Uterus (tissue), 4 donors: ENCODE measurements around the gene PLAAT3. TPM values are rescaled to one million over a fixed set of nuclear protein-coding genes. Genes with fewer than 3 reads are reported as not detected.
A peak's percentile ranks its signal among the peaks of the same experiment; 100 is the strongest.

ENCODE experiments used
- DNase-seq, 2 donors: peaks; one replicate each; pipeline ENCODE4 v3.0.0-alpha.2; 2019 to 2020
- H3K27ac ChIP-seq, 2 donors: fragments of 200-600 bp; sonication (generic); 1 replicate in 1 of 2; 2 replicates in 1 of 2; pipeline ENCODE4 v1.5.1; 2016 to 2018
- H3K27me3 ChIP-seq, 2 donors: fragments of 200-600 bp; sonication (generic); one replicate each; pipeline ENCODE4 v1.5.1; 2018 to 2019; ENCODE audit warnings: control low read depth in 1 of 2
- H3K36me3 ChIP-seq, 2 donors: fragments of 200-600 bp; sonication (generic); one replicate each; pipeline ENCODE4 v1.5.1; 2019; ENCODE audit warnings: control low read depth in 1 of 2
- H3K4me1 ChIP-seq, 2 donors: fragments of 200-600 bp; sonication (generic); one replicate each; pipeline ENCODE4 v1.5.1; 2018 to 2019; ENCODE audit warnings: control low read depth in 1 of 2
- H3K4me3 ChIP-seq, 2 donors: fragments of 200-600 bp; sonication (generic); 1 replicate in 1 of 2; 2 replicates in 1 of 2; pipeline ENCODE4 v1.5.1; 2018 to 2019; ENCODE audit warnings: mild to moderate bottlenecking in 1 of 2
- H3K9me3 ChIP-seq, 2 donors: fragments of 200-600 bp; sonication (generic); one replicate each; pipeline ENCODE4 v1.5.1; 2019; ENCODE audit warnings: control low read depth in 1 of 2
- CTCF ChIP-seq, 4 experiments: fragments of 200-600 bp in 2 of 4; fragments of 450-650 bp in 2 of 4; sonication (generic) in 2 of 4; IDR thresholded peaks; one replicate each; pipeline ENCODE4 v1.5.1; 2016 to 2019; ENCODE audit warnings: antibody characterized with exemption in 4 of 4, mild to moderate bottlenecking in 2 of 4, moderate library complexity in 1 of 4
- POLR2A ChIP-seq, 2 donors: fragments of 450-650 bp; IDR thresholded peaks; one replicate each; pipeline ENCODE4 v1.6.1; 2016; ENCODE audit warnings: antibody characterized with exemption in 2 of 2, mild to moderate bottlenecking in 1 of 2, moderate library complexity in 1 of 2
- intact Hi-C: fragments of 100-400 bp; cut with DNase I; formaldehyde crosslinking; loops from one replicate; pipeline ENCODE4 v1.15.1; 2023; ENCODE audit warnings: low total_unique reads
- total RNA-seq, 4 donors: library from RNA; depleted of rRNA in 3 of 4; stranded (reverse); fragments of >200 nt in 3 of 4; gene quantifications; one replicate each; pipeline versions ENCODE4 v1.1.0 to v1.2.4, GENCODE V29; 2014 to 2023
- donor health status: DM: yes; HTN: yes; CAD: no.

PLAAT3 gene
- total RNA-seq, 4 donors from 2014 or later: 10.0 to 32.3 (median 14.0) TPM

GRCh38 chr11:63536669-63537292 is 77.5 kb downstream of the PLAAT3 start, which contains the start of gene PLAAT4:
PLAAT4 (plus strand) TSS chr11:63536808; CDS start chr11:63536869, 61 bp downstream.
- no peaks in the 10 kb centered on the region for H3K27me3 ChIP-seq
- peaks cover 4 to 6% of the 10 kb centered on the region in 2 donors for H3K4me1 ChIP-seq
- no peak for TF ChIP-seq CTCF (IDR thresholded peaks at IDR 0.05)
- no peak for TF ChIP-seq POLR2A (IDR thresholded peaks at IDR 0.05)
- no peaks in the 10 kb centered on the region for H3K36me3 ChIP-seq
- H3K9me3 ChIP-seq: no peaks in the 10 kb centered on the region
- intact Hi-C loops: no loop called here
- peak; percentile 46 to 52 for DNase-seq
- H3K4me3 ChIP-seq: peak within 1 kb of the TSS; percentile 39 to 40
- H3K27ac ChIP-seq: peak within 1 kb of the TSS; percentile 90 to 94

GRCh38 chr11:63535734-63536133 is 78.5 kb downstream of the PLAAT3 start:
- Histone ChIP-seq H3K27me3 (no peaks in the 10 kb centered on the region), H3K36me3 (no peaks in the 10 kb centered on the region), H3K27ac (peak overlapping the region in 1 of 2 donors; percentile 90), H3K9me3 (no peaks in the 10 kb centered on the region), H3K4me3 (no peak overlapping the region), H3K4me1 (peaks cover 4 to 6% of the 10 kb centered on the region in 2 donors)
- intact Hi-C loops: no loop called here
- TF ChIP-seq POLR2A (IDR thresholded peaks at IDR 0.05): no peak
- TF ChIP-seq CTCF (IDR thresholded peaks at IDR 0.05): no peak
- DNase-seq: no peak

GRCh38 chr11:63534895-63535461 is 79.3 kb downstream of the PLAAT3 start:
- no peaks in the 10 kb centered on the region for H3K27me3 ChIP-seq
- H3K4me3 ChIP-seq: no peak overlapping the region
- no peak for DNase-seq
- no peaks in the 10 kb centered on the region for H3K9me3 ChIP-seq
- intact Hi-C loops: no loop called here
- no peaks in the 10 kb centered on the region for H3K36me3 ChIP-seq
- no peak for TF ChIP-seq POLR2A (IDR thresholded peaks at IDR 0.05)
- no peak overlapping the region for H3K27ac ChIP-seq
- peaks cover 4 to 6% of the 10 kb centered on the region in 2 donors for H3K4me1 ChIP-seq

GRCh38 chr11:63534076-63534475 is 80.2 kb downstream of the PLAAT3 start:
- Histone ChIP-seq H3K27ac (no peak overlapping the region), H3K9me3 (no peaks in the 10 kb centered on the region), H3K4me3 (no peak overlapping the region), H3K27me3 (no peaks in the 10 kb centered on the region), H3K4me1 (peaks cover 4 to 6% of the 10 kb centered on the region in 2 donors), H3K36me3 (no peaks in the 10 kb centered on the region)
- TF ChIP-seq POLR2A (IDR thresholded peaks at IDR 0.05): no peak
- no peak for TF ChIP-seq CTCF (IDR thresholded peaks at IDR 0.05)
- no peak for DNase-seq
- intact Hi-C loops: no loop called here

GRCh38 chr11:63532799-63533475 is 81.3 kb downstream of the PLAAT3 start:
- Histone ChIP-seq H3K9me3 (no peaks in the 10 kb centered on the region), H3K27ac (no peak overlapping the region), H3K36me3 (no peaks in the 10 kb centered on the region), H3K4me1 (peaks cover 3 to 4% of the 10 kb centered on the region in 2 donors), H3K27me3 (no peaks in the 10 kb centered on the region), H3K4me3 (no peak overlapping the region)
- DNase-seq: no peak
- intact Hi-C loops: no loop called here
- TF ChIP-seq CTCF (IDR thresholded peaks at IDR 0.05) (no peak), POLR2A (IDR thresholded peaks at IDR 0.05) (no peak)
